CD14-positive monocyte (primary cell): Measurements from ENCODE around the gene ZNF784. TPM values are rescaled to one million over a fixed set of nuclear protein-coding genes. Genes with fewer than 3 reads are reported as not detected.

ENCODE experiments used
- DNase-seq, 3 donors: peaks; one replicate each; pipeline ENCODE4 v3.0.0-alpha.2; 2011 to 2022
- H2AFZ ChIP-seq: 2 replicates; pipeline ENCODE4 v1.6.0; 2012; ENCODE audit warnings: mild to moderate bottlenecking, low read depth, low read length, inconsistent platforms; ENCODE audit not compliant: insufficient read depth, poor library complexity, severe bottlenecking
- H3K27ac ChIP-seq, 2 donors: 1 replicate in 1 of 2; 2 replicates in 1 of 2; pipeline ENCODE4 v1.5.1; 2012 to 2013; ENCODE audit warnings: low read length in 2 of 2, control low read depth in 1 of 2, inconsistent platforms in 1 of 2, low read depth in 1 of 2, mild to moderate bottlenecking in 1 of 2
- H3K27me3 ChIP-seq, 2 donors: one replicate each; pipeline versions ENCODE4 v1.6.0 to v1.6.1; 2011 to 2013; ENCODE audit warnings: low read length in 2 of 2; ENCODE audit not compliant: control insufficient read depth in 2 of 2, insufficient read depth in 2 of 2
- H3K36me3 ChIP-seq, 2 donors: replicated peaks in 1 of 2; 1 replicate in 1 of 2; 2 replicates in 1 of 2; pipeline versions ENCODE4 v1.5.1 to v1.6.1; 2012 to 2013; ENCODE audit warnings: low read length in 2 of 2, control low read depth in 1 of 2, inconsistent platforms in 1 of 2, mild to moderate bottlenecking in 1 of 2; ENCODE audit not compliant: insufficient read depth in 2 of 2, control insufficient read depth in 1 of 2
- H3K4me1 ChIP-seq, 2 donors: 1 replicate in 1 of 2; 2 replicates in 1 of 2; pipeline versions ENCODE4 v1.5.1 to v1.6.1; 2012 to 2013; ENCODE audit warnings: low read length in 2 of 2, control low read depth in 1 of 2, inconsistent platforms in 1 of 2, mild to moderate bottlenecking in 1 of 2, moderate library complexity in 1 of 2; ENCODE audit not compliant: insufficient read depth in 2 of 2, control insufficient read depth in 1 of 2
- H3K4me2 ChIP-seq: replicated peaks from 2 replicates; pipeline ENCODE3; 2012; ENCODE audit warnings: low read length, moderate library complexity, mild to moderate bottlenecking; ENCODE audit not compliant: poor library complexity, severe bottlenecking; ENCODE audit errors: extremely low read depth
- H3K4me3 ChIP-seq, 3 experiments: fragments of 200-600 bp in 1 of 3; sonication (generic) in 1 of 3; replicated peaks in 1 of 3; 1 replicate in 2 of 3; 2 replicates in 1 of 3; pipeline ENCODE4 v1.5.1; 2011 to 2013; ENCODE audit warnings: low read length in 3 of 3, mild to moderate bottlenecking in 3 of 3, control low read depth in 2 of 3, low read depth in 2 of 3, inconsistent platforms in 1 of 3, moderate library complexity in 1 of 3
- H3K79me2 ChIP-seq: 2 replicates; pipeline ENCODE4 v1.6.0; 2012; ENCODE audit warnings: mild to moderate bottlenecking, control low read depth, inconsistent platforms, low read length, moderate library complexity; ENCODE audit not compliant: insufficient read depth
- H3K9ac ChIP-seq: 2 replicates; pipeline ENCODE4 v1.6.0; 2017; ENCODE audit warnings: low read length, mild to moderate bottlenecking; ENCODE audit not compliant: insufficient read depth, poor library complexity, severe bottlenecking
- H3K9me3 ChIP-seq, 2 donors: replicated peaks in 1 of 2; 1 replicate in 1 of 2; 2 replicates in 1 of 2; pipeline versions ENCODE4 v1.5.1 to v1.6.1; 2012 to 2013; ENCODE audit warnings: low read length in 2 of 2, control low read depth in 1 of 2; ENCODE audit not compliant: control insufficient read depth in 1 of 2, insufficient read depth in 1 of 2
- H4K20me1 ChIP-seq: 2 replicates; pipeline ENCODE4 v1.6.0; 2012; ENCODE audit warnings: mild to moderate bottlenecking, low read length, control low read depth, moderate library complexity; ENCODE audit not compliant: insufficient read depth
- H3K27ac Mint-ChIP-seq, 7 donors: one replicate each; pipeline ENCODE4 v1.8.0; 2020; ENCODE audit warnings: mild to moderate bottlenecking in 7 of 7, mixed read lengths in 7 of 7, moderate library complexity in 6 of 7, inconsistent platforms in 2 of 7
- H3K27me3 Mint-ChIP-seq, 3 donors: one replicate each; pipeline ENCODE4 v1.8.0; 2021 to 2022; ENCODE audit warnings: low read depth in 3 of 3, mild to moderate bottlenecking in 3 of 3, mixed read lengths in 3 of 3, moderate library complexity in 3 of 3, inconsistent platforms in 1 of 3
- H3K36me3 Mint-ChIP-seq, 2 donors: one replicate each; pipeline ENCODE4 v1.8.0; 2020; ENCODE audit warnings: mixed read lengths in 2 of 2, inconsistent platforms in 1 of 2, mild to moderate bottlenecking in 1 of 2
- H3K4me1 Mint-ChIP-seq: one replicate; pipeline ENCODE4 v1.8.0; 2020; ENCODE audit warnings: mild to moderate bottlenecking, mixed read lengths
- H3K4me3 Mint-ChIP-seq, 2 donors: one replicate each; pipeline ENCODE4 v1.8.0; 2020; ENCODE audit warnings: mild to moderate bottlenecking in 2 of 2, mixed read lengths in 2 of 2, moderate library complexity in 1 of 2
- H3K9me3 Mint-ChIP-seq, 7 donors: one replicate each; pipeline ENCODE4 v1.8.0; 2020 to 2022; ENCODE audit warnings: mixed read lengths in 7 of 7, mild to moderate bottlenecking in 6 of 7, moderate library complexity in 6 of 7, inconsistent platforms in 2 of 7
- CTCF ChIP-seq: fragments of 200-600 bp; IDR thresholded peaks from one replicate; pipeline ENCODE4 v1.8.0; 2022; ENCODE audit warnings: antibody characterized with exemption, mild to moderate bottlenecking
- WGBS: methylation state at CpG from one replicate; pipeline ENCODE4 v1.1.5; 2013; ENCODE audit warnings: missing lambda C conversion rate; ENCODE audit not compliant: insufficient coverage; 5-methylcytosine and 5-hydroxymethylcytosine counted together
- intact Hi-C, 2 donors: fragments of 100-400 bp; cut with micrococcal nuclease; formaldehyde crosslinking; loops; one replicate each; pipeline versions ENCODE4 v1.15.0 to v1.15.1; 2023
- polyA plus RNA-seq, 3 donors: library from polyadenylated mRNA; depleted of rRNA in 1 of 3; unstranded in 2 of 3; stranded (reverse) in 1 of 3; fragments of 300-500 nt in 2 of 3; fragments of >200 nt in 1 of 3; fragmentation: Illumina TruSeq in 2 of 3; gene quantifications; 1 replicate in 2 of 3; 2 replicates in 1 of 3; pipeline ENCODE4 v1.2.3, GENCODE V29; 2012 to 2021

ZNF784 gene
- polyA plus RNA-seq, 3 donors: 1.5 to 5.5 (median 2.4) TPM

- Mint-ChIP-seq H3K36me3 (peaks cover 29 to 41% of the 10 kb centered on the region in 2 donors), H3K27ac (no peak overlapping the region)
Observed at GRCh38 chr19:55596304-55596703, 28.1 kb downstream of the ZNF784 start.

GRCh38 chr19:55594996-55595545 is 29.3 kb downstream of the ZNF784 start:
- no peak overlapping the region for H3K4me2 ChIP-seq
- H3K4me3 ChIP-seq: no peak overlapping the region
- H3K79me2 ChIP-seq: peaks cover 6% of the 10 kb centered on the region
- 100% methylated on average over 2 of the region's 4 CpGs for WGBS
- H3K27ac ChIP-seq: no peak overlapping the region
- TF ChIP-seq CTCF: no peak
- H3K36me3 ChIP-seq: peaks cover 24 to 38% of the 10 kb centered on the region in 2 donors
- Mint-ChIP-seq H3K27me3 (peaks cover 0 to 2% (median 0%) of the 10 kb centered on the region in 3 donors), H3K36me3 (peaks cover 29 to 41% of the 10 kb centered on the region in 2 donors), H3K4me1 (peaks cover 5% of the 10 kb centered on the region), H3K4me3 (no peak overlapping the region), H3K9me3 (peaks cover 6 to 20% (median 12%) of the 10 kb centered on the region in 7 donors), H3K27ac (peak overlapping the region in 1 of 7 donors; percentile 1)
- H2AFZ ChIP-seq: no peak overlapping the region
- H3K4me1 ChIP-seq: no peaks in the 10 kb centered on the region
- DNase-seq: no peak
- intact Hi-C loops: no loop called here
- H3K9me3 ChIP-seq: peaks cover 0 to 10% of the 10 kb centered on the region in 2 donors
- no peaks in the 10 kb centered on the region for H3K27me3 ChIP-seq
- H3K9ac ChIP-seq: no peak overlapping the region
- no peaks in the 10 kb centered on the region for H4K20me1 ChIP-seq

More at GRCh38 chr19:55596304-55596703, 28.1 kb downstream of the ZNF784 start:
- peaks cover 6 to 20% (median 12%) of the 10 kb centered on the region in 7 donors for H3K9me3 Mint-ChIP-seq
- Histone ChIP-seq H4K20me1 (no peaks in the 10 kb centered on the region), H3K27ac (no peak overlapping the region), H3K36me3 (peaks cover 24 to 38% of the 10 kb centered on the region in 2 donors), H3K4me2 (no peak overlapping the region), H3K4me3 (no peak overlapping the region), H3K79me2 (peaks cover 17% of the 10 kb centered on the region), H2AFZ (no peak overlapping the region), H3K4me1 (peaks cover 8% of the 10 kb centered on the region in 2 donors), H3K9ac (no peak overlapping the region), H3K9me3 (peaks cover 0 to 10% of the 10 kb centered on the region in 2 donors), H3K27me3 (no peaks in the 10 kb centered on the region)
- DNase-seq: no peak
- TF ChIP-seq CTCF: no peak
- peaks cover 11% of the 10 kb centered on the region for H3K4me1 Mint-ChIP-seq
- intact Hi-C loops: no loop called here
- H3K27me3 Mint-ChIP-seq: no peaks in the 10 kb centered on the region
- no peak overlapping the region for H3K4me3 Mint-ChIP-seq
- 100% methylated on average over 2 of the region's 3 CpGs for WGBS
